GM21515 (cell line): ENCODE data around the gene RBM4.

Experiments used
- ATAC-seq: cut with Tn5 transposase; IDR thresholded peaks from one replicate; pipeline ENCODE4 v1.9.1; 2021; ENCODE audit not compliant: unreplicated experiment

The RBM4 gene

DNA sequence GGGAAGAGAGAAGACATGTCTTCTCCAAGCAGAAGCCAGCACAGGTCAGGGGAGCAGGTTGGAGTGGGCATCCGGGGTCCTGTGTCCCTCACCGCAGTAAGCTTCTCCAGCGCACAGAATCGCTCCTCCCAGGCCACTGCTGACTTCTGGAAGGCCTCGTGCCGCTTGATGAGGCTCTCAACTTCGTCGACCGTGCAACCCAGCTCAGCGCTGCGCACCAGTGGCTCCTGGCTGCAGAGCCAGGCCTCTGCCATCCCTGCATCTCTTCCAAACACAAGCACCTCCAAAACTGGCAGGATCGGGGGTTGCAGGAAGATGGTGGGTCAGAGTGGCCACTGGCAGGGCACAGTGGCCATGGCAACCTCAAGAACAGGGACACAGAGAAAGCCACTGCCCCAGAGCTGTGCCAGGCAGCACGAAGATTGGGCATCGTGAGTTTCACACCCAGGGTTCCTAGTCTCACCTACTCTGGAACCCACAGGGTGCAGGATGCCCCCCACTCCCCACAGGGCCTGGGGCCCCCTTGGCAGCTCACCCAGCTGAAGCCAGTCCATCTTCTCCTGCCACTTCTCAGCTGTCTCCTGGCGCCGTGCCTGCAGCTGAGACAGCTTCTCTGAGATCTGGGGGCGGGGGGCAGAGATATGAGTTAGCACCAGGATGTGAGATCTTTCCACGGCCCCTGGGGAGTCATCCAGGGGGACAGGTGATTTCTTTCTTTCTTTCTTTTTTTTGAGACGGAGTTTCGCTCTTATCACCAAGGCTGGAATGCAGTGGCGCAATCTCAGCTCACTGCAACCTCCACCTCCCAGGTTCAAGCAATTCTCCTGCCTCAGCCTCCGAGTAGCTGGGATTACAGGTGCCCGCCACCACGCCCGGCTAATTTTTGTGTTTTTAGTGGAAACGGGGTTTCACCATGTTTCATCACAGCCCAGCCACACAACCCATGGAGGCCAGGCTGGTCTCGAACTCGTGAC is 50.3 kb downstream of the RBM4 start:
- ATAC-seq = no peak

DNA sequence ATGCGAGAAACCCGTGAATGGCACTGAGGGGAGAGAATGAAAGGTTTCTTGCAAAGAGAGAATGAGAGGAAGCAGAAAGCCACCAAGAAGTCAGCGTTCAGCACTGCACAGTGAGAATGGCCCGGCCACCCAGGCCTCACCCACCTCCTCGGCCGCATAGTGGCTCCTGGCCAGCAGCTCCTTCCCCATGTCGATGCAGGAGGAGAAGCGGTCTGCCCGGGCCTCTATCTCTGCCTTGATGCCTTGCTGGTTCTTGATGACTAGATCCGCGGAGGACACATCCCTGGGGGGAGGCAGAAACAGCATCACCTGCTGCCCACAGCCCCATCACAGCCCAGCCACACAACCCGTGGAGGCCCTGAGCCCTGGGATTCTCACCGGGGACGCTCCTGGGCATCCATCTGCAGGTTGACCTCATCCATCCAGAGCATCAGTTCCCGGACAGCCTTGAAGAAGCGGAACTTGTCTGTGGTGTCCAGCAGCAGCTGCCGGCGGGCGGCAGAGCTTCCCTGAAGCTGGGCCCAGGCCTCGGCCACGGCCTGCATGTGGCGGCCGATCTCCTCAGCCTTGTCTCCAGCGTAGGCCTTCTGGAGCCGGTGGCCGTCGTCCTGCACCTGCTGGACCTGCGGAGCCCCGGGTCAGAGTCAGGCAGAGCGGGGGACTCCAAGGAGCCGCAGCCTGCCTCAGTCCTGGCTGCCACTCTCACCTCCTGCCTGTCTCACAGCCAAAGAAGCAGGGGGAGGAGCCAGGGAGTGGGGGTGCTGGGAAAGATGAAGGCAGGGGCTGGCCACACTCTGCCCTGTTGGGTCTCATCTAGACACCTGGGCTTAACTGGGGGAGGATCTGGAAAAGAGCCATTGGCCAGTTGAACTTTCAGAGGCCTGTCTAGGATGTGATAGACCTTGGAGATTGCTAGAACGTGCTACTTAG is 51.4 kb downstream of the RBM4 start:
- ATAC-seq = no peak

DNA sequence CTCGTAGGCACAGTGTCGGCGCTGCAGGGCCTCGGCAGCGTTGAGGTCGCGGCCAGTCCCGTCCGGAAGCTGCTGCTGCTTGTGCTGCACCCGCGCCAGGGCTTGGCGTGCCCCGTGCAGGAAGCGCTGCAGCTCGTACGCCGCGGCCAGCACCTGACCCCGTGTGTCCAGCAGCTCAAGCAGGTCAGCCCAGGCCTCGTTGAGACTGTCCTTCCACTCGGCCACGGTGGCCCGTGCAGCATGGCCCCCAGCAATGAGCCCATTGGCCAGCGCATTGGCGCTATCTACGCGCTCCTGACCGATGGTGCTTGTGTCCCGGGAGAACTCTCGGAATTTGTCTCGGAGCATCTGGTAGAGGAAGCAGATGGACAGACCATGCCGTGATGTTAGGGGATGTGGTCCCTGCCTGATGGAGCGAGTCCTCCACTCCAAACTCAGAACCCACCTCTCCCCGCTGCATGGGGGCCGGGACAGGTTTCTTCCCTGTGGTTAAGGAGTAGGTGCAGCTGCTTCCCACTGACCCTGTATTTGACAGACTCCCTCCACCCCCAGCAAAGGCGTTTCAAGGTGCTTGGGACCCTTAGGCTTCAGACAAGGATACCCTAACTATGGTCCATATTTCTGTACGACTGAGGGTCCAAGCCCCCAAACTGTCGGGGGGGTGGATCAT is 52.9 kb downstream of the RBM4 start:
- no peak for ATAC-seq

DNA sequence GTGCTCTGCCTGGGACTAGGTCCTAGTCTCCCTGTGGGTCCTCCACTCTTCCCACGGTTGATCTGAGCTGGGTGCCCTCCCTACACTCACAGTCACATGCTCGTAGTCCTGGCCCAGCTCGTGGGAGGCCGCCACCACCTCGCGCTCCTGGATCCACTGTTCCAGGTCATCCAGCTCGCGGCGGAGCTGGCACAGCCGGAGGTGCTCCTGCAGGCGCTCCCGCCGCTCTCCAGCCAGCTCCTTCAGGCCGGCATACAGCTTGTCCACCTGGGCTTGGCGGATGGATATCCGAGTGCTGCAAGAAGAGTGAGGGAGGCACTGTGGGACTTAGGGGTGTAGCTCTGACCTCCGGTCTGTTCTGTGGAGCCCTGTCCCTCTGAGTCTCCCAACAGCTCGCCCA is 53.9 kb downstream of the RBM4 start:
- no peak for ATAC-seq

DNA sequence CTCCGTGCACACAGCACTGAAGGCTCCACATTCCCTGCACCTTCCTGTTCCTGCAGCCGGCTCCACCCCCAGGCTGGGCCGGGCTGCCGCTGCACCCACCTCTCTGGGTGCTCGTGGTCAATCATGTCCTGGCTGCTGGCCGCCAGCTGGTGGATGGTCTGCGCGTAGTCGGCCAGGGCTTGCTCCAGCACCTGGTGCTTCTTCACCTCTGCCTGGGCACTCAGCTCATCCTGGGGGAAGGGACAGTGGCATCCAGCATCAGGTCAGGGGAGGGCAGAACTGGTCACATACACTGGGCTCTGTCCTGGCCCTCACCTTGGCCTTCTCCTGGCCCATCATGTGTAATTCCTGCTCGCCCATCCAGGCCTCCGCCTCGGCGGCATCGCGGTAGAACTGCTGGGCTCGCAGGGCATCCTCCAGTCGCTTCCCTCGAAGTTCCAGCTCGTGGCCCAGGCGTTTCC is 54.4 kb downstream of the RBM4 start:
- ATAC-seq = no peak

DNA sequence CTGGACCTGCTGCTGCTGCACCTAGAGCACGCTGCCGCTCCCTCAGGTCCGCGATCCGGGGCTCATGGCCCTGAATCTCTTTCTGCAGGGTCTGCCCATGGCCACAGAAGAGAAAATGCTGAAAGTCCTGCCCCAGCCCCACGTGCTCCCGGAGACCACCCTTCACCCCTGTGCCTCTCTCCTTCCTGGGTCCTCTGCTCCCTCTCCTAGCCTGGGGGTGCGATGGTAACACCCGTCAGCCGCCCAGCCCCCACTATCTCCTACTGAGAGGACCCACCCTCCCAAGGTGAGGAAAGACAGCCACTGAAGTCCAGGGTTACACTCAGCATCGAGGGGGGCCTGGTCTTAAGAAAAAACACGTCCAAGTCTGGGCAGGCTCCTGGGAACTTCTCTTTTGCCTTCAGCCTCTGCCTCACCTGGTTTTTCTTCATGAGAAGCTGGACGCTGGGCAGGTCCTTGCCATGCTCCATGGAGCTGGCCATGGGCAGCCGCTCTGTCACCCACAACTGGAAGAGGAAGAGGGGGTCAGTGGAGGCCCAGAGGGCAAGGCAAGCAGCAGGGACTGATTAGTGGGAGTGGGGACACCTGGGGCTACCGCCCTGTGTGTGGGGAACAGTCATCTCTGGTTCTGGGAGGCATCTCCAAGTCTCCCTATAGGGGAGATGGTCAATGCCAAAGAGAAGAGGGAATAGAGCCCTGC is 55.0 kb downstream of the RBM4 start:
- no peak for ATAC-seq

DNA sequence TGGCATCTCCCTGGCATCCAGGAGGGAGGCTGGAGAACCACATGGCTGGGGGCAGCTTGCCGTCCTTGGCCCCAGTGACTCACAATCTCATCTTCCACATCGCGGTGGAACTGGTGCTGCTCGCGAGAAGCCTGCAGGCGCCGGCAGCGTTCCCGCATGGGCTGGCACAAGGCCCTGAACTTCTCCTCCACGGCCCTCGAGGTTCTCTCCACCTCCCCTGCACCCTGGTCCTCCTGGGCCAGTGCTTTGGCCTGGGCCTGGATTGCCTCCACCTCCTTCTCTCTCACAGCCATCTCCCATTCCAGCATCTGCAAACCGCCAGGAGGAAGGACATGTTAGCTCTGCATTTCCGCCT is 55.5 kb downstream of the RBM4 start:
- no peak for ATAC-seq

DNA sequence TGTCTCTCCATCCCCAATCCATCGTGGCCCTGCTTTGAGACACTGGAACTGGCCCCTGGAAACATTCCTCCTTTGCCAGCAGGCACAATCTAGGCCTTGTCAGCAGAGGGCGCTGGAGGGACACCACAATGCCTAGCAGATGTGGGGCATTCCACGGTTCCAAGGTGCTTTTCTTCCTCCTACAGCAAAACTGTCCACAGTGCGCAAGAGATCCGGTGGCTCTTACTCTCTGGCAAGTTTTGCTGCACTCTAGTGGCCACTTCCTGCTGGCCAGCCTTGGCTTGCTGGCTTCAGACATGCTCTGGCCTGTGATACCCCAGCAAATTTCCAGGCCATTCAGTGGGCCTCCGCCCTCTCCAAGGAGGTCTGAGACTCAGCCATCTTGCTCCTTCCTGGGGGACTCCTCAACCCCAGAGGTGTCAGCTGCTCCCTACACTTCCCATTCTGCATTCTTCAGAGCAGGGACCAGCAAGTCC is 56.3 kb downstream of the RBM4 start:
- ATAC-seq = no peak
